ENCODE measurements around the gene GADD45GIP1.
A peak's percentile ranks its signal among the peaks of the same experiment; 100 is the strongest.

The GADD45GIP1 gene

DNA sequence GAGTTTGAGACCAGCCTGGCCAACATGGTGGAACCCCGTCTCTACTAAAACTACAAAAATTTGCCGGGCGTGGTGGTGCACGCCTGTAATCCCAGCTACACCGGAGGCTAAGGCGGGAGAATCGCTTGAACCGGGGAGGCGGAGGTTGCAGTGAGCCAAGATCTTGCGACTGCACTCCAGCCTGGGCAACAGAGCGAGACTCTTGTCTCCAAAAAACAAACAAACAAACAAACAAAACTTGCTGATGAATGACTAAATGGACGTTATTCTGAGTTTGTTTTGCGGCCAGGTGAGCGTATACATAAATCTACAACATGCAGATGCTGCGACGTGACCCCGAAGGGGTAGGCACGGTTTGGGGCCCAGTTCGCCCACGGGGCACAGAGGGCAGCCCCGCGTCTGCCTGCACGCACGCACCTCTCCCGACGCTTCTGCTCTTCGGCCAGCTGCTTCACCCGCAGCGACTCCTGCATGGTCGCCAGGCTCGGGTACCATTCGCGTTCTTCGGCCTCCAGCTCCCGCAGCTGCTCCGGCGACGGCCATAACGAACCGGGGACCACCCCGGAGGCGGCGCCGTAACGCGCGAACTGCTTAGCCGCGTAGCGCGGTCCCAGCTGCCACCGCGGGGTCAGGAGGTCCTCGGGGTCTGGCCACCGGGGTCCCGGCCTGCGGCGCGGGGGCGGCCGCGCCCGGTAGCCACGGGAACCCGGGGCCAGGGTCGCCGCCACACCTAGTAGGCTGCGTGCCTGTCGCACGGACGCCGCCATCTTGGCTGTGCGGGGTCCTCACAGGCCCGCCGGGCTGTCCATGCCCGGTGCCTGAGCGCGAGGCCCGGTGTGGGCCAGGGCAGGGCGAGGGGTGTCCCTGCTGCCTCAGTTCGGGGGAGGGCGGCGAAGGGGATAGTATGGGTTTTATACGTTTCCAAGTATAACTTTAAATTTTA is at the start of gene GADD45GIP1:
Gene GADD45GIP1 (minus strand): TSS at position 778 of the 943 bp plus-strand sequence. CDS start 11 bp downstream, at position 767.
- DNase-seq (ENCODE audit: low read depth), result peak; percentile 45

DNA sequence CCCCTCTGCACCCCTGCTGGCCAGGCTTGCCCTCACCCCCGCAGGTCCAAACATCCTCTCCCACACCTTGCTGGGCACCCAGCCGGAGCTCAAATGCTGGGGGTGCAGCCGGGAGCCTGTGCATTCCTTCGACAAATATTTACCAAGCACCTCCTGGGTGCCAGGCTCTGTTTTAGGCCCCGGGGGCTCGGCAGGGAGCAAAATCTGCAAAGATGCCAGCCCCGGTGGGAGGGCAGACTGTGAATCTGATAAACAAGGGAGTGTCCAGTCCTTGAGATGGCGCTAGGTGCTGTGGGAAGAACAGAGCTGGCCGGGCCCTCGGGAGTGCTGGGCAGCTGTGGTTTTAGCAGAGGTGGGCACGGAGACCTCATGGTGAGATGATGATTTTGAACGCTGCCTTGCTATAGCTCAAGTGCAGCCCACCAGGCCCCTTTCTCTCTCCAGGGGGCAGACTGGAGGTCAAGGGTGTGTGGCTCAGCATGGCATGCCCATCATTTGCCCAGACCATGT is 48.9 kb upstream of the GADD45GIP1 start:
- DNase-seq (ENCODE audit: low read depth), result no peak

DNA sequence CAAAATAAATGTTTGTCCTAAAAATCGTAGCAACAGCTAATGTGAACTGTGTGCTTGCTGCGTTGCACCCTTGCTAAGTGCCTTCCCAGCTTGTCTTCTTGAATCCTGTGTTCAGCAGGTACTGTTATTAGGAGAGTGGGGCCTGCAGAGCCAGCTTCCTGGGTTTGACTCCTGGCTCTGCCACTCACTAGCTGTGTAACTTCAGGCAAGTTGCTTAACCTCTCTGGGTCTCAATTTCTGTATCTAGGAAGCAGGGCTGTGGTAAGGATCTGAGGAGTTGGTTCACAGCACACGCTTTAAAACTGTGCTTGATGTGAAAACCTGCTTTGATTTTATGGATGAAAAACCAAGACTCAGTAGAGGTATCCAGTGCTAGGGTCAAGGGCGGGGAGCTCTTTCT is 48.2 kb upstream of the GADD45GIP1 start:
- no peak for DNase-seq (ENCODE audit: low read depth)

DNA sequence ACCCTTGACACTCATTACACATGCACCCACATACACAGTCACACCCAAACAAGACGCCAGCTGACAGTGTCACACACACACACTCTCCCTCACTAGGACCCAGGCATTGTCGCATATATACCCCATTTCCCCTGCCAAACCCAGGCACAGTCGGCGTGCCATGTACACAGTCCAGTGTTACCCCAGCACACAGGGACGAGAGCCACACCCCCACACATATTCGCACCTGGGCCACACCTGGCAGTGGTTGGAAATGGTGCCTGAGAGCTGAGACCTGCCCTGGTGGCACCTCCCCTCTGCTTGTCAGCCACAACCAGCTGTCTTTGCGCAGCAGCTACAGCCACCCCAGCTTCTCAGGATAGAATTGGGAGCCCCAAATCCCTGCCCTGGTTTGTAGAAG is 47.2 kb upstream of the GADD45GIP1 start:
- no peak for DNase-seq (ENCODE audit: low read depth)

GRCh38 chr19:13003081-13003480 is 46.1 kb upstream of the GADD45GIP1 start:
- DNase-seq (ENCODE audit: low read depth), result no peak

- no peak for DNase-seq (ENCODE audit: low read depth)
Measured at GRCh38 chr19:13002166-13002898, 45.3 kb upstream of the GADD45GIP1 start.

DNA sequence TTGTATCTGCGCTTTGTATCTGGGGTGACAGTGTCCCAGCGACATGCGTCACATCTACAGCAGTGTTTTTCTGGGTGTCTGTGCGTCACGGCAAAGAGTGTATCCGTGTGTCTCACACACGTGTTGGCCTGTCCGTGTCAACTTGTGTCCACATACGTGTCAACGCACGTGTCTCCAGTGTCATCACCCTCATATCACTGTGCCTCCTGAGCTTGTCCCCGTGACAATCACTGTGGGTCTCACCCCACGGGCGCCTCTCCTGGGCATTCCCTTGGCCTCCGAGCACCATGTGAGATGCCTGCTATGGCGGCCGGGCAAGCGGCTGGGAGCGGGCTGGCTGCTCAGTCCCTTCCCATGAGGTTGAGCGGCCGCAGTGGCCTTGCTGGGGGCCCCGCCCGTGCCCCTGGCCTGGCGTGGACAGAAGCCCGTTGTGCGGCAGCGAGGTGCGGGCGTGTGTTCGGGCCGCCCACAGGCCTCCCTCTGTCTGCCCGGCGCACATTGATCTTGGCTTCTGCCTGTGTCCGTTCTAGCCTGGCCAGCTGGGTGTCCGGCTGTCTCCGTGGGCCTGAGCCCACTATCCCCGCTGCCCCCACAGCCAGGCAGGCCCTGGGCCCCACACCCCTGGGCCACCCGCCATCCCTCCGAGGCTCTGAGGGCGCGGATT is 44.6 kb upstream of the GADD45GIP1 start:
- DNase-seq (ENCODE audit: low read depth), result no peak

- DNase-seq (ENCODE audit: low read depth), result no peak
Measured at GRCh38 chr19:13001166-13001501, 44.1 kb upstream of the GADD45GIP1 start.

DNA sequence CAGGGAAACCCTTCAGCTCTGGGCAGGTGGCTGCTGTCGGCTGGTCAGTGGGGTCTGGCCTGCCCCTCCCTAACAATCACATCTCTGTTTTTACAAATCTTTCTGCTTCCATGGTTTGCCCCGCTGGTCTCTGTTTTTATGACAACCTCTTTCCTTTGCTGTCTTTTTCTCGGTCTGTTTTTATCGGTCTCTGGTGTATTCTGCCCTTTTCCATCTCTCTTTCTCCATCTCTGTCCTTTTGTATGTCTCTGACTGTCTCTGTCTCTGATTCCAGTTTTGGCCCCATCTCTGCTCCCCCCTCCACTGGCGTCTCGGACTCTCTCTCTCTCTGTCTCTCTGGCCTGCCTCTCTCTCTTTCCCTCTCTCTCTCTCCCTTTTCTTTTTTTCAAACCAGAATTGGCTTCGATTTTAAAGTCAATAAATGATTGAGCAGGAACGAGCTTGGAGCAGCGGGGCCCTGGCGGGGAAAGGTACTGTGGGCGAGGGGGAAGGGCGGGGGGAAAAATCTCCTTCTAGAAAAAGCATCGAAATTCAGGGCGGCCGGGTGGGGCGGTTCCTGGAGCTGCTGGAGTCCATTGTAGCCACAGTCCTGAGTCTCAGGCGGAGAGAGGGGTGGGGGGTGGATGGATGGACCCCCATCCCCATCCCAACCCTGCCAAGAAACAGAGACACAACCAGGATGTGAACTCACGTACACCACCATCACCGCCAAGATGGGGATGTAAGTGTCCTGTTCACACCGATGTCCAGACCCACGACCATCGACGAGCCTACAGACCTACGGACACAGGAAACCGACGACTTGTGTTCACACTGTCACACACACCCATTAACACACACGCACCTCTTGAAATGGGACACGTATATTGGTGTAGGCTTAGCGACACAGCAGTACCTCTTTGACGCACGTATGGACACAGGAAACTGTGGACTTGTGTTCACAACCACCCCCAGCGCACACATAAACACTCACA is 41.2 kb upstream of the GADD45GIP1 start:
- no peak for DNase-seq (ENCODE audit: low read depth)

- no peak for DNase-seq (ENCODE audit: low read depth)
Measured at GRCh38 chr19:12997179-12997966, 40.4 kb upstream of the GADD45GIP1 start.

GRCh38 chr19:12996406-12997094 is 39.5 kb upstream of the GADD45GIP1 start:
- no peak for DNase-seq (ENCODE audit: low read depth)

- DNase-seq (ENCODE audit: low read depth), result peak; percentile 45
Measured at GRCh38 chr19:12995596-12996405, 38.8 kb upstream of the GADD45GIP1 start.

GRCh38 chr19:12994701-12995595 is 37.9 kb upstream of the GADD45GIP1 start, which contains the start of gene NFIX:
Gene NFIX, plus strand, starts transcription at chr19:12995475. Its CDS starts 363 bp downstream, at chr19:12995838.
- peak; percentile 47 for DNase-seq (ENCODE audit: low read depth)

DNA sequence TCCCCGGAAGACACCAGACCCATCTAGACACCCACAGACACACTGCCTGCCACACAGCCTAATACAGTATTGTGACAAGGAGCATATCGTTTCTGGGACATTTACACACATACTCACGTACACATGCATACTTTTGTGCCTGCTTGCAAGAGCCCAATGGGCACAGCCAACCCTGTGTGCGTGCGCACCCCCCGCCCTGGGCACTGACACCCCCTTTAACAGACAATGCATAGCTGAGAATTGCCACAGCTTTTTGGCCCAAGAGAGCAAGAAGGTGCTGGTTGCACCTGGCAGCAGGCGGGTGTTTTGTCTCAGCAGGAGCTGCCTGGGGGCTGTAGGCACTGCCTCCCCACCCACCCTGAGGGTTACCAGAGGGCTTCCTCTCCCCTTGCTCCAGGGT is 36.5 kb upstream of the GADD45GIP1 start:
- DNase-seq (ENCODE audit: low read depth), result no peak

DNA sequence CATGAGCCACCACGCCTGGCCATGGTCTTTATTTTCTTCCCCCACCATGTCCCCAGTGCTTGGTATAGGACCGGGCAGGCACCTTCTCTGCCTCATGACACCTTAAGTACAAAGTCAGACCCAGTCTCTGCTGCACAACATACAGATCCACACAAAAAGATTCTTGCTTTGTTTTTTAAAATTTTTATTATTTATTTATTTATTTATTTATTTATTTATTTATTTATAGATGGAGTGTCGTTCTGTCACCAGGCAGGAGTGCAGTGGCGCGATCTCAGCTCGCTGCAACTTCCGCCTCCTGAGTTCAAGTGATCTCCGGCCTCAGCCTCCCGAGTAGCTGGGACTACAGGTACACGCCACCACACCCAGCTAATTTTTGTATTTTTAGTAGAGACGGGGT is 35.7 kb upstream of the GADD45GIP1 start:
- DNase-seq (ENCODE audit: low read depth), result no peak

DNA sequence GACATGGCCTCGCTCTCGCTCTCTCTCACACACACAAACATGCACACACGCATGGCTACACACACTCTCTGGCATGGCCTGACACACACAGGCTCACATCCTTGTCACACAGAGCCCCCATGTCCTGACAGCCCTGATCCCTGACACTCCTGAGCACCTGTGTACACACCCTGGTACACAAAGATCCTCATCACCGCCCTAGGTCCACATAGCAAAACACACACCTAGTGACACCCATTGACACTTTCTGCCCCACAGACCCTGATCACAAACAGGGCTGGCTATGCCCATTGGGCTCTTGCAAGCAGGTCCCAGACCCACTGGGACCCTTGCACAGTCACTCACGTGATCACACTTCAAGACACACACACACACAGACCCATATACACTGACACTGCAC is 34.3 kb upstream of the GADD45GIP1 start:
- no peak for DNase-seq (ENCODE audit: low read depth)

GRCh38 chr19:12990853-12991252 is 33.8 kb upstream of the GADD45GIP1 start:
- DNase-seq (ENCODE audit: low read depth), result no peak

DNA sequence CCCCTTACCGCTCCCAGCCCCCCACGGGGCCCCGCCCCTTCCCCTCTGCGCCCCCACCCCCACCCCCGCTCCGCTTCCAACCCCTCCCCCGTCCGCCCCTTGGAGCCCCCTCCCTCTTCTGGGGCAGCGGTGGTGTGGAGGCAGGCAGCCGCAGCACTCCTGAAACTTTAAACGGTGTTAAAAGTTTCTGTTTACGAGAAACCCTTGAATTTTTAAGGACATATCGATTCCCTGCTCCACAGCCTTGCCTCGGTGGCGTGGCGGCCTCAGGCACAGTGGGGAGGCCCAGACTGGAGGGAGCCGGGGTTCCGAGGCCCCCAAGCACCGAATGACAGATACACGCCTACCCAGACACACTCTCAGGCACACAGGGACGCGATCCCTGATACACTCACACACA is 33.4 kb upstream of the GADD45GIP1 start:
- DNase-seq (ENCODE audit: low read depth), result no peak
